MCF 10A (cell line): ENCODE measurements around the gene ALPK1. TPM values are rescaled to one million over a fixed set of nuclear protein-coding genes. Genes with fewer than 3 reads are reported as not detected.
A peak's percentile ranks its signal among the peaks of the same experiment; 100 is the strongest.

Experiments used
- BruUV-seq: library from RNA; stranded (reverse); fragments of 400-500 nt; replicated peaks from 2 replicates; lab custom pipeline; 2021; lab: Mats Ljungman, UMichigan
- CTCF ChIA-PET: fragments of 300-600 bp; sonication (Branson Sonifier 250); formaldehyde crosslinking; extraction: SDS; loops from one replicate; lab custom pipeline; 2021; ENCODE audit warnings: antibody characterized with exemption, inconsistent platforms; lab: Yijun Ruan, JAX
- POLR2A ChIA-PET: fragments of 300-600, 350-650 bp; sonication (Branson Sonifier 250); formaldehyde crosslinking; extraction: SDS; loops from one replicate; lab custom pipeline; 2020; ENCODE audit warnings: antibody characterized with exemption, inconsistent platforms; lab: Yijun Ruan, JAX
- DNase-seq: peaks from one replicate; pipeline ENCODE4 v3.0.0-alpha.2; 2018; ENCODE audit not compliant: unreplicated experiment
- H3K27ac Mint-ChIP-seq: one replicate; pipeline ENCODE4 v1.8.0; 2022; ENCODE audit warnings: mild to moderate bottlenecking, low read depth, mixed read lengths; ENCODE audit not compliant: unreplicated experiment
- H3K27me3 Mint-ChIP-seq: one replicate; pipeline ENCODE4 v1.8.0; 2022; ENCODE audit warnings: mixed read lengths; ENCODE audit not compliant: insufficient read depth, unreplicated experiment
- H3K36me3 Mint-ChIP-seq: one replicate; pipeline ENCODE4 v1.8.0; 2022; ENCODE audit warnings: mild to moderate bottlenecking, moderate library complexity, mixed read lengths; ENCODE audit not compliant: insufficient read depth, unreplicated experiment
- H3K4me1 Mint-ChIP-seq: one replicate; pipeline ENCODE4 v1.8.0; 2022; ENCODE audit warnings: mixed read lengths; ENCODE audit not compliant: insufficient read depth, unreplicated experiment
- H3K4me3 Mint-ChIP-seq: one replicate; pipeline ENCODE4 v1.8.0; 2022; ENCODE audit warnings: mild to moderate bottlenecking, moderate library complexity, mixed read lengths; ENCODE audit not compliant: unreplicated experiment
- H3K9me3 Mint-ChIP-seq: one replicate; pipeline ENCODE4 v1.8.0; 2022; ENCODE audit warnings: mixed read lengths; ENCODE audit not compliant: unreplicated experiment
- CTCF ChIP-seq: fragments of 200-600 bp; IDR thresholded peaks from one replicate; pipeline ENCODE4 v1.8.0; 2022; ENCODE audit warnings: antibody characterized with exemption, mild to moderate bottlenecking; ENCODE audit not compliant: unreplicated experiment
- intact Hi-C: fragments of 100-400 bp; cut with micrococcal nuclease; formaldehyde crosslinking; loops from 2 replicates; pipeline ENCODE4 v1.14.1; 2022
- total RNA-seq: library from RNA; stranded (reverse); gene quantifications from 2 replicates; pipeline ENCODE4 v1.2.3, GENCODE V29; 2022

Gene ALPK1
- total RNA-seq, 1 experiment from 2014 or later, result 20.3 TPM

DNA sequence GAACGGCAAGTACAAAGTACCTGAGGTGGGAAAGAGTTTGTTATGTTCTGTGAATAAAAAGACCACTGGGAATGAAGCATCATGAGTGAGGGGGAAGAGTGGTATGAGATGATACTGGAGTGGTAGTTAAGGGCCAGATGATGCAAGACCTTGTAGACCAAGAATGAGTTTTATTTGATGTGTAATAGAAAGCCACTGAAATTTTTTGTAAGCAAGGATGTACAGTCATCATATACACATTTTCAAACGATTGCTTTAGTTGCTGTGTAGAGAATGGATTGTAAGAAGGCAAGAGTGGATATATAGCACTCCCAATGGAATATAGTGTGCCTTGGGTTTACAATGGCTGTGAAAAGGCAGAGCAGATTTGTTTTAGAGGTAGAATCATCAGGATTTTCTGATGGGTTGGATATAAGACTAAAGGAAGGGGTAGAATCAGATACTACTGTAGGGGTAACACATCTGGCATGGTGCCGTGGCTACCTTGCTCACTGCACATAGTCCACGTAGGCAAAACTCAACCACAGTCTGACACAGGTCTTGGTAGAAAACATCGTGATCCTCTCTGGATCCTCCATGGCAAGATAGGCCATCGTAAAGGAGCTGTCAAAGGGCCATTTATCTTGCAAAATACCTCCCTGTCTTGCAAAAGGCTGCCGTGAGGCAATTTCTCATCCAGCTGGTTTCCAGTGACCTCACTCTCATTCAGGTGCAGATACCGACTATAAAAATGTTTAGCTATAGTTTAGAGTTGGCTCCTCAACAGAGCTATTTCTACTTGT is 26.3 kb upstream of the ALPK1 start:
- DNase-seq, result peak; percentile 61
- H3K4me3 Mint-ChIP-seq, result no peak overlapping the region
- BruUV-seq, result TSS peak; percentile 73
- no peaks in the 10 kb centered on the region for H3K9me3 Mint-ChIP-seq
- ChIA-PET POLR2A (interaction anchor here (0.6 to 1.7 kb wide), 9 partner anchors 8 to 91 kb away, joined by 3 to 11 read pairs (median 6); partner anchors contain the start of genes ALPK1, AP1AR and TIFA), CTCF (interaction anchor here (0.6 to 1.5 kb wide), 5 partner anchors 26 to 172 kb away, joined by 3 to 8 read pairs (median 4); partner anchors contain the start of gene ALPK1)
- peaks cover 18% of the 10 kb centered on the region for H3K4me1 Mint-ChIP-seq
- TF ChIP-seq CTCF, result no peak
- H3K27me3 Mint-ChIP-seq, result no peaks in the 10 kb centered on the region
- intact Hi-C loops, result no loop called here
- peak overlapping the region; percentile 23 for H3K27ac Mint-ChIP-seq
- H3K36me3 Mint-ChIP-seq, result peaks cover 21% of the 10 kb centered on the region

DNA sequence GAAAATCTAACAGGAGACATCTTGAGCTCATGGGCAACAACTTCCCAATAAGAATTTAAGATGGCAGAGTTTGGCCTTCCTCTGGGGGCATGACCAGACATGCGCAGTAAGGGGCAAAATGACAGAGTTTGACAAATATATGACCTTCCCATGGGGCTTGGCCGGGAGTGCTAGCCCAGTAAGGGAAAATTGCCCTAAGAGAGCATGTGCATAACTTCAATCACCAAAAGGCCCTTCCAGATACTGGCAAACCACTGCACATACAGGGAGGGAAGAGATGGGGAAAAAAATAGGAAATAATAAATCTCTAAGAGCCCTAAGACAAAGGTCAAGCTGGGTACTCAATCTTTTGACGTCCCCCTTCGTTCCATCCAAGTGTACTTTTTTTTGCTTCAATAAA is 24.9 kb upstream of the ALPK1 start:
- Mint-ChIP-seq H3K27ac (no peak overlapping the region), H3K27me3 (no peaks in the 10 kb centered on the region), H3K4me3 (no peak overlapping the region), H3K9me3 (no peaks in the 10 kb centered on the region), H3K4me1 (peaks cover 26% of the 10 kb centered on the region), H3K36me3 (peaks cover 22% of the 10 kb centered on the region)
- DNase-seq, result no peak
- intact Hi-C loops, result no loop called here
- TF ChIP-seq CTCF, result no peak
- BruUV-seq, result no TSS peak
- ChIA-PET POLR2A (interaction anchor here (0.7 to 1.7 kb wide), 3 partner anchors 11 to 40 kb away, joined by 4 to 9 read pairs (median 8); partner anchors contain the start of genes AP1AR and TIFA), CTCF (interaction anchor here (0.6 to 2.0 kb wide), 4 partner anchors 17 to 173 kb away, joined by 4 to 8 read pairs (median 4); no protein-coding TSS in a partner anchor)

DNA sequence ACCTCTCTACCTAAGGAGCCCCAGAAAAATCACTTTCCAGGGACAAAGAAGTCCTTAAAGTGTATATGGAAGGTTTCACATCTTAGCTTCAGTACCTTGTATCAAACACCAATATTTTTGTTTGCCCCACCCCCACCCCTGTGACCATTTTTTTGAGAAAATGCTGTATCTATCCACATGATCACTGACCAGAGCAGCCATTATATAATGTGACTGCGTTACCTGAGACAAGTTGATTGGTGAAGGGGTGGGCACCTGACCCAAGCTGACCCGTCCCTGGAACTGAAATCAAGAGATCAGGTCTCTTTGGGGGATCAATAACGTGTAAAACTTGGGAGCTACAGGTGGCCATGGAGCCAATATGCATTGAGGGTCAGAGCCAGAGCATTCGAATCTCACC is 22.2 kb upstream of the ALPK1 start:
- Mint-ChIP-seq H3K4me3 (no peak overlapping the region), H3K9me3 (no peaks in the 10 kb centered on the region), H3K27me3 (no peaks in the 10 kb centered on the region), H3K36me3 (peaks cover 13% of the 10 kb centered on the region), H3K27ac (no peak overlapping the region), H3K4me1 (peaks cover 49% of the 10 kb centered on the region)
- intact Hi-C loops, result no loop called here
- no peak for DNase-seq
- CTCF ChIA-PET, result interaction anchor here (0.7 kb wide), 1 partner anchor 768 kb away, joined by 3 read pairs; no protein-coding TSS in a partner anchor
- POLR2A ChIA-PET, result interaction anchor here (1.3 kb wide), 1 partner anchor 9 kb away, joined by 6 read pairs; no protein-coding TSS in a partner anchor
- BruUV-seq, result no TSS peak
- no peak for TF ChIP-seq CTCF

DNA sequence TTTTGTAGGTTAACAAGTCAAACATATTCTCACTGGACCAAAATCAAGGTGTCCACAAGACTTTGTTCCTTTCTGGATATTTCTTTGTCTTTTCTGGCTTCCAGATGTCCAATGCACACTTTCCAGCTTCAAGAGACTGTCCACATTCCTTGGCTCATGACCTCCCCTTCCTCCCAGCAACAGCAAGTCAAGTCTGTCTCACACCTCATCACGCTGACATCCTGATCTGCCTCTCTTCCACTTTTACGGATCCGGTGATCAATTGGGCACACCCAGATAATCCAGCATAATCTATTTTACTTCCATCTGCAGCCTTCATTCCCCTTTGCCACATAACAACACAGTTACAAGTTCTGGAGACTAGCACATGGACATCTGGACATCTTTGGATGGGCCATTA is 21.1 kb upstream of the ALPK1 start:
- H3K36me3 Mint-ChIP-seq, result peaks cover 13% of the 10 kb centered on the region
- no TSS peak for BruUV-seq
- ChIA-PET POLR2A (interaction anchor here (0.7 to 2.3 kb wide), 5 partner anchors 8 to 181 kb away, joined by 4 to 9 read pairs (median 4); partner anchors contain the start of genes ALPK1, AP1AR and TIFA), CTCF (no interaction called here)
- no peak for DNase-seq
- no peak for TF ChIP-seq CTCF
- no peaks in the 10 kb centered on the region for H3K9me3 Mint-ChIP-seq
- no peak overlapping the region for H3K27ac Mint-ChIP-seq
- no peak overlapping the region for H3K4me3 Mint-ChIP-seq
- intact Hi-C loops, result no loop called here
- H3K27me3 Mint-ChIP-seq, result no peaks in the 10 kb centered on the region
- H3K4me1 Mint-ChIP-seq, result peaks cover 41% of the 10 kb centered on the region
